SK-N-MC (cell line): ENCODE measurements around the gene CACNB2.

ENCODE experiments used
- EZH2 ChIP-seq: fragments of 200-600 bp; sonication (generic); IDR thresholded peaks from one replicate; pipeline ENCODE4 v1.6.1; 2017; ENCODE audit warnings: antibody characterized with exemption
- FOXP2 ChIP-seq: optimal IDR thresholded peaks from 2 replicates; pipeline ENCODE3; 2011; ENCODE audit warnings: mild to moderate bottlenecking, moderate library complexity; ENCODE audit not compliant: insufficient read depth; ENCODE audit errors: extremely low read length, control extremely low read depth
- POLR2AphosphoS5 ChIP-seq: IDR thresholded peaks from 2 replicates; pipeline ENCODE4 v1.6.1; 2012; ENCODE audit warnings: mild to moderate bottlenecking, low read depth, low read length, borderline replicate concordance

DNA sequence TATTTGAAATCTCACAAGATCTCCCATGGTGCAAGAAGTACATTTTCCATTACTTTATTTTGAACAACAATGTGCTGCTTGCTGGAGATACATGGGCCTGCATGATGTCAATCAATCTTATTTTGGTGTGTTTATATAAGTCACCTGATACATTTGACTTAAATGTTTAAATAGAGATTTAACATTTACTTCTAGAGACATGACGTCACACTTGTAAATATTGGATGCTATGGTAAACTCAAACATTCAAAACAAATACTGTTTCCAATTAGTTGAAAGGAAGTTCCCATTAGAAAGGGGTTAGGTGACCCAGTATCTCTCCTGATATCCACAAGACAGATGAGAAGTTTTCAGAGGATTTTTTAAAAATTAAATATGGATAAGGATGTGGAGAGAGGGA is 296.7 kb downstream of the CACNB2 start:
- no peak for TF ChIP-seq POLR2AphosphoS5
- no peak for TF ChIP-seq EZH2
- no peak for TF ChIP-seq FOXP2
